NCI-H187 treated with DMSO at 0.1 percent for 48 hours (cell line): ENCODE results near the gene TSPY8.
"Not testable (repeated sequence)": the region's sequence is repeated elsewhere in the genome, so short reads cannot be mapped to it uniquely, and the experiment has no call there.

Experiments
- DNase-seq: peaks from one replicate; lab custom pipeline; 2025; lab: John Stamatoyannopoulos, UW

The TSPY8 gene

GRCh38 chrY:9357497-9357896 is at the start of gene TSPY8:
Gene TSPY8 (plus strand): TSS chrY:9357797. CDS start chrY:9357843, 46 bp downstream.
- not testable (repeated sequence) for DNase-seq

GRCh38 chrY:9320996-9321395 is 36.6 kb upstream of the TSPY8 start:
- DNase-seq: no peak

- not testable (repeated sequence) for DNase-seq
Observed at GRCh38 chrY:9337164-9337563, 20.4 kb upstream of the TSPY8 start, which contains the start of gene TSPY4. Gene TSPY4 (plus strand): TSS chrY:9337464. CDS start chrY:9337510, 46 bp downstream.

GRCh38 chrY:9396527-9396926 is 38.9 kb downstream of the TSPY8 start:
- not testable (repeated sequence) for DNase-seq

- not testable (repeated sequence) for DNase-seq
Observed at GRCh38 chrY:9398121-9398520, 40.5 kb downstream of the TSPY8 start, which contains the start of gene TSPY3. Gene TSPY3 (plus strand): TSS chrY:9398421. CDS start chrY:9398467, 46 bp downstream.
